VCaP (cell line): ENCODE data around the gene TBC1D2B.
A peak's percentile ranks its signal among the peaks of the same experiment; 100 is the strongest.

ENCODE experiments used
- H3K27ac ChIP-seq: fragments of 450-650 bp; 2 replicates; pipeline ENCODE4 v1.5.1; 2017
- CTCF ChIP-seq: fragments of 450-650 bp; conservative IDR thresholded peaks from 2 replicates; pipeline ENCODE4 v1.5.1; 2017; ENCODE audit warnings: mild to moderate bottlenecking, moderate library complexity

Gene TBC1D2B

GRCh38 chr15:78070049-78070700, 7.3 kb downstream of the TBC1D2B start:
- no peak for TF ChIP-seq CTCF
- peak overlapping the region; percentile 96 for H3K27ac ChIP-seq

GRCh38 chr15:78069462-78070029, 8.0 kb downstream of the TBC1D2B start:
- no peak for TF ChIP-seq CTCF
- peak overlapping the region; percentile 96 for H3K27ac ChIP-seq

- peak overlapping the region; percentile 96 for H3K27ac ChIP-seq
- TF ChIP-seq CTCF: no peak
Measured at GRCh38 chr15:78069052-78069414, 8.5 kb downstream of the TBC1D2B start.

GRCh38 chr15:78067328-78068228, 9.9 kb downstream of the TBC1D2B start:
- H3K27ac ChIP-seq: peak overlapping the region; percentile 96
- TF ChIP-seq CTCF: no peak

GRCh38 chr15:78065973-78066946, 11.3 kb downstream of the TBC1D2B start:
- peak overlapping the region; percentile 96 for H3K27ac ChIP-seq
- TF ChIP-seq CTCF: no peak

- TF ChIP-seq CTCF: no peak
- H3K27ac ChIP-seq: peak overlapping the region; percentile 96
Measured at GRCh38 chr15:78065284-78065872, 12.1 kb downstream of the TBC1D2B start.
